Measurements from ENCODE around the gene TOB1. TPM values are rescaled to one million over a fixed set of nuclear protein-coding genes. Genes with fewer than 3 reads are reported as not detected.

Gene TOB1
- total RNA-seq, 1 experiment from 2014 or later, result 31.6 TPM

- Histone ChIP-seq H3K79me1 (ENCODE audit: insufficient read depth, low read depth, low read length, poor library complexity, severe bottlenecking) (no peaks in the 10 kb centered on the region), H3K56ac (ENCODE audit: insufficient read length, low read depth, low read length) (no peak overlapping the region)
- H3K9me3 Mint-ChIP-seq, result no peaks in the 10 kb centered on the region
Measured at GRCh38 chr17:50840311-50840851, 25.8 kb downstream of the TOB1 start.

More at GRCh38 chr17:50840311-50840851, 25.8 kb downstream of the TOB1 start:
- Histone ChIP-seq H4K8ac (replicated peaks; ENCODE audit: insufficient read length, low read depth, low read length) (no peak overlapping the region), H2BK12ac (ENCODE audit: insufficient read length, low read depth, low read length) (no peak overlapping the region), H3K79me2 (ENCODE audit: insufficient read depth, low read length) (no peaks in the 10 kb centered on the region), H3K9me3 (ENCODE audit: control insufficient read depth, low read depth, low read length) (no peaks in the 10 kb centered on the region), H4K20me1 (ENCODE audit: control insufficient read depth, insufficient read depth, insufficient read length) (no peaks in the 10 kb centered on the region), H2BK20ac (ENCODE audit: low read depth, low read length, poor library complexity, severe bottlenecking) (no peak overlapping the region), H3K23me2 (ENCODE audit: insufficient read length, low read depth, low read length, poor library complexity, severe bottlenecking) (no peaks in the 10 kb centered on the region), H3K9ac (ENCODE audit: extremely low read depth, insufficient read length, low read length) (no peak overlapping the region), H3K18ac (ENCODE audit: insufficient read length, low read depth, low read length) (no peak overlapping the region), H3K27me3 (ENCODE audit: insufficient read depth, low read length) (no peaks in the 10 kb centered on the region), H2AFZ (ENCODE audit: low read length) (no peak overlapping the region), H4K91ac (ENCODE audit: insufficient read length, low read depth, low read length) (no peak overlapping the region), H2AK5ac (ENCODE audit: insufficient read length, low read length) (no peak overlapping the region), H3K4ac (ENCODE audit: low read depth, low read length) (no peak overlapping the region), H2BK15ac (ENCODE audit: low read depth, low read length) (no peak overlapping the region), H3K4me1 (ENCODE audit: insufficient read depth, low read length) (no peaks in the 10 kb centered on the region), H4K5ac (ENCODE audit: insufficient read length, low read depth, low read length) (no peak overlapping the region), H3K27ac (ENCODE audit: insufficient read length, low read depth, low read length) (no peak overlapping the region), H2BK120ac (ENCODE audit: low read depth, low read length, poor library complexity, severe bottlenecking) (no peak overlapping the region), H3K23ac (ENCODE audit: insufficient read length, low read depth, low read length) (no peak overlapping the region), H3K4me2 (ENCODE audit: insufficient read depth, insufficient read length, low read length) (no peak overlapping the region), H3T11ph (ENCODE audit: low read length) (no peak overlapping the region), H2BK5ac (ENCODE audit: insufficient read length, low read length) (no peak overlapping the region), H3K14ac (ENCODE audit: insufficient read depth, low read length) (no peak overlapping the region)
- no peaks in the 10 kb centered on the region; a peak in 2 of 7 replicates for H3K36me3 Mint-ChIP-seq (ENCODE audit: insufficient read depth in 1 of 3, low read depth in 3 of 3)
- H3K27me3 Mint-ChIP-seq (ENCODE audit: low read depth), result no peaks in the 10 kb centered on the region
- no peak overlapping the region for H3K4me3 Mint-ChIP-seq
- peak; percentile 31 for DNase-seq
- no peak overlapping the region for H3K27ac Mint-ChIP-seq
- no CpG with 5 or more reads among the region's 29 CpGs for WGBS (ENCODE audit: extremely low coverage, insufficient read length, low lambda C conversion rate)
- no peak for TF ChIP-seq CTCF (conservative IDR thresholded peaks at IDR 0.05)
- H3K4me1 Mint-ChIP-seq, result peaks cover 31 to 42% of the 10 kb centered on the region in 2 experiments

All from H9 (cell line).